ENCODE measurements around the gene TBC1D2.

TBC1D2 gene

DNA sequence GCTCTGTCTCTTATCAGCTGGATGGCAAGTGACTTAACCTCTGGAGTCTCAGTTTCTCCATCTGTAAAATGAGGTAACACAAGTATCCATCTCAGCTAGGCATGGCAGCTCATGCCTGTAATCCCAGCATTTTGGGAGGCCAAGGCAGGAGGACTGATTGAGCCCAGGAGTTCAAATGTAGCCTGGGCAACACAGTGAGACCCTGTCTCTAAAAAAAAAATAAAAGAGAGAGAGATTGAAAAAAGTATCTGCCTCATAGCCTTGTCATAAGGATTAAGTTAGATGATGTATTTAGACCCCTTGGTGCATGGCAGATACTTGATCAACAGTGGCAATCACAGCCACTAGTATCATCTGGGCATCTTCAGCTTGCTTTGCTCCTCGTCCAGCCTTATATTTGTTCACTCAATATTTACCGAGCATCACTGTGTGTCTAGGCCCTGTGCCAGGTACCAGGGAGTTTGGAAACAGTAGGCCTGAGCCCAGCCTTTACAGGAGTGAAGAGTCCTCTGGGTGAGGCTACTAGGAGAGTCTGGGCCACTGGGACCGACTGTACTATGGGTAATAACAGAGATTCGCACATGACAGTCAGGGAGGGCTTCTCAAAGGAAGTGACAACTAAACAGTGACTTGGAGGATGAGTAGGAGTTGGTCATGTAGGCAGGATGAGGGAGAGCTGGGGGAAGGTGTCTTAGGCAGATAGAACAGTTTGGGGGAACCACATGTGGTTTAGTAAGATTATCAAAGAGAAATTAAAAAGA, 97.2 kb downstream of the TBC1D2 start:
- DNase-seq (ENCODE audit: low read depth in 1 of 2, low spot score in 1 of 2), result no peak

DNA sequence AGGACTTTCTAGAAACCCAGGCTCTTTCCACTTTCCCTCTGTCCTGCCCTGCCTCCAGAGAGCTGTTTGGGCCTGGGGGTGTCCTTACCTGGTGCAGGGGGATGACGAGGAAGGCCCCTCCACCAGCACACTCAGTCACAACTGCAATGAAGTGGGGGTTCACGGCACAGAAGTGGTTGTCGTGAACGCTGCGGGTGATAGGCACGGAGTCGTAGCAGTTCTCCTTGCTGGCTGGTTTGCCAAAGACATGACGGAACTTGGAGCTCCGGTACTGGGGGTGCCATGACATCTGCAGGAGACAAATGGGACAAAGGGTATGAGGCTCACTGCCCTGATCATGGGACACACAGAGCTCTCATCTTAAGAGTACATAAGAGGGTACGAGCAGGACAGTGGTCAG, 98.1 kb downstream of the TBC1D2 start:
- no peak for DNase-seq (ENCODE audit: low read depth in 1 of 2, low spot score in 1 of 2)
- Histone ChIP-seq H3K4me3 (replicated peaks; ENCODE audit: insufficient read depth, low read length) (no peak overlapping the region), H3K27me3 (ENCODE audit: insufficient read depth, poor library complexity, severe bottlenecking) (no peaks in the 10 kb centered on the region), H3K27ac (replicated peaks) (no peak overlapping the region)
- no peak for TF ChIP-seq SPI1 (IDR thresholded peaks at IDR 0.05; ENCODE audit: borderline replicate concordance, low read depth)
- no peak for TF ChIP-seq POLR2AphosphoS5 (IDR thresholded peaks at IDR 0.05; ENCODE audit: low read depth)
- TF ChIP-seq, protein P1, sequence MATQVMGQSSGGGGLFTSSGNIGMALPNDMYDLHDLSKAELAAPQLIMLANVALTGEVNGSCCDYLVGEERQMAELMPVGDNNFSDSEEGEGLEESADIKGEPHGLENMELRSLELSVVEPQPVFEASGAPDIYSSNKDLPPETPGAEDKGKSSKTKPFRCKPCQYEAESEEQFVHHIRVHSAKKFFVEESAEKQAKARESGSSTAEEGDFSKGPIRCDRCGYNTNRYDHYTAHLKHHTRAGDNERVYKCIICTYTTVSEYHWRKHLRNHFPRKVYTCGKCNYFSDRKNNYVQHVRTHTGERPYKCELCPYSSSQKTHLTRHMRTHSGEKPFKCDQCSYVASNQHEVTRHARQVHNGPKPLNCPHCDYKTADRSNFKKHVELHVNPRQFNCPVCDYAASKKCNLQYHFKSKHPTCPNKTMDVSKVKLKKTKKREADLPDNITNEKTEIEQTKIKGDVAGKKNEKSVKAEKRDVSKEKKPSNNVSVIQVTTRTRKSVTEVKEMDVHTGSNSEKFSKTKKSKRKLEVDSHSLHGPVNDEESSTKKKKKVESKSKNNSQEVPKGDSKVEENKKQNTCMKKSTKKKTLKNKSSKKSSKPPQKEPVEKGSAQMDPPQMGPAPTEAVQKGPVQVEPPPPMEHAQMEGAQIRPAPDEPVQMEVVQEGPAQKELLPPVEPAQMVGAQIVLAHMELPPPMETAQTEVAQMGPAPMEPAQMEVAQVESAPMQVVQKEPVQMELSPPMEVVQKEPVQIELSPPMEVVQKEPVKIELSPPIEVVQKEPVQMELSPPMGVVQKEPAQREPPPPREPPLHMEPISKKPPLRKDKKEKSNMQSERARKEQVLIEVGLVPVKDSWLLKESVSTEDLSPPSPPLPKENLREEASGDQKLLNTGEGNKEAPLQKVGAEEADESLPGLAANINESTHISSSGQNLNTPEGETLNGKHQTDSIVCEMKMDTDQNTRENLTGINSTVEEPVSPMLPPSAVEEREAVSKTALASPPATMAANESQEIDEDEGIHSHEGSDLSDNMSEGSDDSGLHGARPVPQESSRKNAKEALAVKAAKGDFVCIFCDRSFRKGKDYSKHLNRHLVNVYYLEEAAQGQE (IDR thresholded peaks at IDR 0.05; ENCODE audit: insufficient replicate concordance, low read depth), result no peak
- no peak for TF ChIP-seq GABPA (IDR thresholded peaks at IDR 0.05; ENCODE audit: low read depth)

More for the DNA sequence above, 97.2 kb downstream of the TBC1D2 start:
- no peak overlapping the region for H3K27ac ChIP-seq (replicated peaks)
- no peak overlapping the region for H3K4me3 ChIP-seq (replicated peaks; ENCODE audit: insufficient read depth, low read length)
- no peaks in the 10 kb centered on the region for H3K27me3 ChIP-seq (ENCODE audit: insufficient read depth, poor library complexity, severe bottlenecking)
- TF ChIP-seq, protein P1 (IDR thresholded peaks at IDR 0.05; ENCODE audit: insufficient replicate concordance, low read depth), result no peak
- no peak for TF ChIP-seq GABPA (IDR thresholded peaks at IDR 0.05; ENCODE audit: low read depth)
- no peak for TF ChIP-seq POLR2AphosphoS5 (IDR thresholded peaks at IDR 0.05; ENCODE audit: low read depth)
- no peak for TF ChIP-seq SPI1 (IDR thresholded peaks at IDR 0.05; ENCODE audit: borderline replicate concordance, low read depth)
- TF ChIP-seq, protein P2, sequence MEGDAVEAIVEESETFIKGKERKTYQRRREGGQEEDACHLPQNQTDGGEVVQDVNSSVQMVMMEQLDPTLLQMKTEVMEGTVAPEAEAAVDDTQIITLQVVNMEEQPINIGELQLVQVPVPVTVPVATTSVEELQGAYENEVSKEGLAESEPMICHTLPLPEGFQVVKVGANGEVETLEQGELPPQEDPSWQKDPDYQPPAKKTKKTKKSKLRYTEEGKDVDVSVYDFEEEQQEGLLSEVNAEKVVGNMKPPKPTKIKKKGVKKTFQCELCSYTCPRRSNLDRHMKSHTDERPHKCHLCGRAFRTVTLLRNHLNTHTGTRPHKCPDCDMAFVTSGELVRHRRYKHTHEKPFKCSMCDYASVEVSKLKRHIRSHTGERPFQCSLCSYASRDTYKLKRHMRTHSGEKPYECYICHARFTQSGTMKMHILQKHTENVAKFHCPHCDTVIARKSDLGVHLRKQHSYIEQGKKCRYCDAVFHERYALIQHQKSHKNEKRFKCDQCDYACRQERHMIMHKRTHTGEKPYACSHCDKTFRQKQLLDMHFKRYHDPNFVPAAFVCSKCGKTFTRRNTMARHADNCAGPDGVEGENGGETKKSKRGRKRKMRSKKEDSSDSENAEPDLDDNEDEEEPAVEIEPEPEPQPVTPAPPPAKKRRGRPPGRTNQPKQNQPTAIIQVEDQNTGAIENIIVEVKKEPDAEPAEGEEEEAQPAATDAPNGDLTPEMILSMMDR (IDR thresholded peaks at IDR 0.05; ENCODE audit: insufficient read depth, low read length), result no peak

DNA sequence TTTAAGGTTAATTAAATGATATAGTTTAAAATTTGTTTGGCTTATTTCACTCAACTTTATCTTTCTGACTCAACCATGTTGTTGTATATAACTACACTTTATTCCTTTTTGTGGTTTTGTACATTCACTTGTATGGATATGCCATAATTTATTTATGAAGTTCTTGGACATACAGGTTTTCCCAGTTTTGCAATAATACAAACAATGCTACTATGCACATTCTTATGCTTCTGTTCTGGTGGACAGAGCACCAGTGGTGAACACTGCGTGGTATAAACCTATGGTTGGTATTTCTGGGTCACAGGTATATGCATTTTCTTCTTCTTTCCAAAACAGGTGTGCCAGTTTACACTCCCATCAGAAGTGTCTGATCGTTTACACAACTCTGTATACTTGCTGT, 100.8 kb downstream of the TBC1D2 start:
- TF ChIP-seq, protein P1 (IDR thresholded peaks at IDR 0.05; ENCODE audit: insufficient replicate concordance, low read depth), result no peak
- TF ChIP-seq GABPA (IDR thresholded peaks at IDR 0.05; ENCODE audit: low read depth) (no peak), POLR2AphosphoS5 (IDR thresholded peaks at IDR 0.05; ENCODE audit: low read depth) (no peak), SPI1 (IDR thresholded peaks at IDR 0.05; ENCODE audit: borderline replicate concordance, low read depth) (no peak)
- TF ChIP-seq, protein P2 (IDR thresholded peaks at IDR 0.05; ENCODE audit: insufficient read depth, low read length), result no peak
- Histone ChIP-seq H3K27me3 (ENCODE audit: insufficient read depth, poor library complexity, severe bottlenecking) (no peaks in the 10 kb centered on the region), H3K4me3 (replicated peaks; ENCODE audit: insufficient read depth, low read length) (no peak overlapping the region), H3K27ac (replicated peaks) (no peak overlapping the region)
- DNase-seq (ENCODE audit: low read depth in 1 of 2, low spot score in 1 of 2), result no peak

Data from HL-60 (cell line).